GM06990 (cell line): ENCODE results near the gene SCN3B.

Experiments used
- DNase-seq: peaks from one replicate; pipeline ENCODE4 v3.0.0-alpha.2; 2011; ENCODE audit not compliant: insufficient read length; ENCODE audit errors: extremely low read depth
- H3K27me3 ChIP-seq: replicated peaks from 2 replicates; pipeline ENCODE4 v1.6.0; 2011; ENCODE audit warnings: low read length; ENCODE audit not compliant: control insufficient read depth, insufficient read depth
- H3K36me3 ChIP-seq: 2 replicates; pipeline ENCODE4 v1.5.1; 2011; ENCODE audit warnings: low read length; ENCODE audit not compliant: control insufficient read depth, insufficient read depth
- H3K4me3 ChIP-seq: replicated peaks from 2 replicates; pipeline ENCODE4 v1.5.1; 2011; ENCODE audit warnings: low read depth, mild to moderate bottlenecking, control low read depth, low read length
- CTCF ChIP-seq: IDR thresholded peaks from 2 replicates; pipeline ENCODE4 v1.5.1; 2011; ENCODE audit warnings: low read length, control low read depth, mild to moderate bottlenecking, inconsistent platforms; ENCODE audit not compliant: insufficient read depth, poor library complexity, severe bottlenecking

The SCN3B gene

GRCh38 chr11:123630126-123630608 is 24.3 kb downstream of the SCN3B start:
- TF ChIP-seq CTCF: no peak
- DNase-seq: no peak
- Histone ChIP-seq H3K27me3 (no peaks in the 10 kb centered on the region), H3K4me3 (no peak overlapping the region), H3K36me3 (no peaks in the 10 kb centered on the region; the same call in 1 of the 2 replicates)

- Histone ChIP-seq H3K27me3 (no peaks in the 10 kb centered on the region), H3K4me3 (no peak overlapping the region), H3K36me3 (no peaks in the 10 kb centered on the region; the same call in 1 of the 2 replicates)
- TF ChIP-seq CTCF: no peak
- DNase-seq: no peak
Measured at GRCh38 chr11:123628936-123629683, 25.3 kb downstream of the SCN3B start.

GRCh38 chr11:123624974-123625373 is 29.4 kb downstream of the SCN3B start:
- Histone ChIP-seq H3K4me3 (no peak overlapping the region), H3K36me3 (no peaks in the 10 kb centered on the region; the same call in none of the 2 replicates), H3K27me3 (no peaks in the 10 kb centered on the region)
- DNase-seq: no peak
- no peak for TF ChIP-seq CTCF

- DNase-seq: no peak
- Histone ChIP-seq H3K27me3 (no peaks in the 10 kb centered on the region), H3K4me3 (no peak overlapping the region), H3K36me3 (peaks cover 2% of the 10 kb centered on the region)
- no peak for TF ChIP-seq CTCF
Measured at GRCh38 chr11:123622576-123622975, 31.8 kb downstream of the SCN3B start.

GRCh38 chr11:123616505-123617198 is 37.8 kb downstream of the SCN3B start:
- peaks cover 7% of the 10 kb centered on the region for H3K36me3 ChIP-seq
- TF ChIP-seq CTCF: no peak
- no peaks in the 10 kb centered on the region for H3K27me3 ChIP-seq
- DNase-seq: no peak
- H3K4me3 ChIP-seq: no peak overlapping the region
